Endothelial cell of umbilical vein (primary cell): ENCODE measurements around the gene DPP10. TPM values are rescaled to one million over a fixed set of nuclear protein-coding genes. Genes with fewer than 3 reads are reported as not detected.

Experiments used
- BruUV-seq: library from RNA; stranded (reverse); fragments of 400-500 nt; replicated peaks from 2 replicates; lab custom pipeline; 2021; lab: Mats Ljungman, UMichigan
- CTCF ChIA-PET: fragments of 300-600, 350-600 bp; sonication (Branson Sonifier 250); formaldehyde crosslinking; loops from one replicate; lab custom pipeline; 2021; ENCODE audit warnings: antibody characterized with exemption, inconsistent platforms; lab: Charles Lee
- POLR2A ChIA-PET: fragments of 300-600, 350-600 bp; sonication (Branson Sonifier 250); formaldehyde crosslinking; loops from one replicate; lab custom pipeline; 2021; ENCODE audit warnings: antibody characterized with exemption, inconsistent platforms; lab: Charles Lee
- DNase-seq: peaks from one replicate; pipeline ENCODE4 v3.0.0-alpha.2; 2011; ENCODE audit warnings: low read depth, low spot score
- FAIRE-seq: peaks from 2 replicates; lab custom pipeline; 2011; peaks lifted over from hg19 to GRCh38; lab: Jason Lieb, UNC
- H2AFZ ChIP-seq: 2 replicates; pipeline ENCODE4 v1.6.0; 2012; ENCODE audit warnings: low read depth, low read length, control low read depth, inconsistent platforms
- H3K27ac ChIP-seq: 2 replicates; pipeline ENCODE4 v1.5.1; 2011; ENCODE audit warnings: low read depth, mild to moderate bottlenecking, control low read depth, low read length, moderate library complexity; ENCODE audit not compliant: insufficient read depth
- H3K27me3 ChIP-seq, 2 experiments: 2 replicates each; pipeline versions ENCODE4 v1.6.0 to v1.6.1; 2011; ENCODE audit warnings: low read length in 2 of 2, mixed read lengths in 1 of 2; ENCODE audit not compliant: control insufficient read depth in 2 of 2, insufficient read depth in 2 of 2
- H3K36me3 ChIP-seq, 2 experiments: 2 replicates in 1 of 2; 3 replicates in 1 of 2; pipeline ENCODE4 v1.5.1; 2011; ENCODE audit warnings: low read length in 2 of 2, mild to moderate bottlenecking in 1 of 2, moderate library complexity in 1 of 2; ENCODE audit not compliant: control insufficient read depth in 2 of 2, insufficient read depth in 2 of 2; ENCODE audit errors: extremely low read depth in 1 of 2
- H3K4me1 ChIP-seq: 3 replicates; pipeline ENCODE4 v1.5.1; 2011; ENCODE audit warnings: mild to moderate bottlenecking, low read length; ENCODE audit not compliant: control insufficient read depth, insufficient read depth; ENCODE audit errors: extremely low read depth
- H3K4me2 ChIP-seq: 2 replicates; pipeline ENCODE4 v1.6.1; 2011; ENCODE audit warnings: low read length, control low read depth, mixed read lengths; ENCODE audit not compliant: insufficient read depth
- H3K4me3 ChIP-seq, 3 experiments: fragments of 200-600 bp in 1 of 3; sonication (generic), shearing (Covaris generic) in 1 of 3; replicated peaks in 1 of 3; 2 replicates each; pipeline ENCODE4 v1.5.1; 2011 to 2016; ENCODE audit warnings: control low read depth in 3 of 3, low read length in 3 of 3, mild to moderate bottlenecking in 2 of 3, inconsistent platforms in 1 of 3, low read depth in 1 of 3, moderate library complexity in 1 of 3; ENCODE audit not compliant: insufficient read depth in 1 of 3
- H3K79me2 ChIP-seq: 2 replicates; pipeline ENCODE4 v1.6.0; 2012; ENCODE audit warnings: low read length, inconsistent platforms; ENCODE audit not compliant: control insufficient read depth, insufficient read depth
- H3K9ac ChIP-seq: replicated peaks from 2 replicates; pipeline ENCODE3; 2011; ENCODE audit warnings: low read length, control low read depth; ENCODE audit not compliant: insufficient read depth; ENCODE audit errors: extremely low read depth
- H3K9me1 ChIP-seq: replicated peaks from 3 replicates; pipeline ENCODE4 v1.6.0; 2011; ENCODE audit warnings: mild to moderate bottlenecking, low read length; ENCODE audit not compliant: control insufficient read depth, insufficient read depth; ENCODE audit errors: extremely low read depth
- H3K9me3 ChIP-seq: replicated peaks from 2 replicates; pipeline ENCODE4 v1.5.1; 2012; ENCODE audit warnings: low read length, inconsistent platforms; ENCODE audit not compliant: control insufficient read depth, insufficient read depth
- H4K20me1 ChIP-seq: replicated peaks from 2 replicates; pipeline ENCODE3; 2011; ENCODE audit warnings: mild to moderate bottlenecking, low read length; ENCODE audit not compliant: control insufficient read depth, insufficient read depth; ENCODE audit errors: extremely low read depth
- EZH2 ChIP-seq: IDR thresholded peaks from 2 replicates; pipeline ENCODE4 v1.6.1; 2012; ENCODE audit warnings: borderline replicate concordance, low read depth, mild to moderate bottlenecking, moderate library complexity, low read length, inconsistent platforms; ENCODE audit not compliant: severe bottlenecking
- FOS ChIP-seq: IDR thresholded peaks from 2 replicates; pipeline ENCODE4 v1.6.1; 2011; ENCODE audit warnings: mild to moderate bottlenecking, low read length, moderate library complexity, borderline replicate concordance; ENCODE audit not compliant: insufficient read depth
- GATA2 ChIP-seq: IDR thresholded peaks from 2 replicates; pipeline ENCODE4 v1.7.0; 2011; ENCODE audit warnings: low read depth, mild to moderate bottlenecking, moderate library complexity, mixed read lengths, low read length; ENCODE audit not compliant: insufficient read length, insufficient read depth
- JUN ChIP-seq: IDR thresholded peaks from 2 replicates; pipeline ENCODE4 v1.6.1; 2011; ENCODE audit warnings: borderline replicate concordance, low read depth; ENCODE audit not compliant: insufficient read length, insufficient read depth
- MAX ChIP-seq: IDR thresholded peaks from 2 replicates; pipeline ENCODE4 v1.6.1; 2011; ENCODE audit not compliant: insufficient read depth, insufficient read length
- MYC ChIP-seq: IDR thresholded peaks from one replicate; pipeline ENCODE4 v1.6.1; 2011; ENCODE audit warnings: mild to moderate bottlenecking, low read depth, low read length
- POLR2A ChIP-seq: IDR thresholded peaks from 2 replicates; pipeline ENCODE4 v1.6.1; 2012; ENCODE audit warnings: low read depth, mild to moderate bottlenecking, control low read depth, low read length
- POLR2AphosphoS5 ChIP-seq: IDR thresholded peaks from 2 replicates; pipeline ENCODE4 v1.6.1; 2012; ENCODE audit warnings: low read depth, mild to moderate bottlenecking, control low read depth, low read length, moderate library complexity; ENCODE audit not compliant: insufficient read depth
- dilution Hi-C: fragments of 300-500 bp; cut with MboI; formaldehyde crosslinking; loops from one replicate; pipeline ENCODE4 v1.15.0; 2019; ENCODE audit warnings: low sequenced_read_pairs; ENCODE audit not compliant: extremely low pct_ligation_motif_present
- intact Hi-C: fragments of 100-400 bp; cut with micrococcal nuclease; formaldehyde crosslinking; loops from one replicate; pipeline ENCODE4 v1.10.0; 2022
- polyA plus RNA-seq, 4 experiments: library from polyadenylated mRNA; depleted of rRNA in 3 of 4; stranded (reverse) in 3 of 4; unstranded in 1 of 4; fragments of >200 nt; gene quantifications; 2 replicates each; pipeline versions ENCODE4 v1.2.1 to v1.2.3, GENCODE V29; 2011 to 2012; ENCODE audit warnings: missing spikeins in 1 of 4
- total RNA-seq: library from RNA; stranded (reverse); gene quantifications from 2 replicates; pipeline ENCODE4 v1.2.3, GENCODE V29; 2021
- TF ChIP-seq, protein P1 (sequence below), 2 donors: IDR thresholded peaks; 1 replicate in 1 of 2; 2 replicates in 1 of 2; pipeline ENCODE4 v1.5.1; 2011; ENCODE audit warnings: low read length in 2 of 2, mild to moderate bottlenecking in 2 of 2, moderate library complexity in 2 of 2, control low read depth in 1 of 2, inconsistent platforms in 1 of 2, low read depth in 1 of 2; ENCODE audit not compliant: insufficient read depth in 1 of 2; ENCODE audit errors: extremely low read depth in 1 of 2

The DPP10 gene
- total and polyA plus RNA-seq, 2 donors (not counting 3 experiments of a cell fraction or from before 2014, with no cell fraction given), result not detected

DNA sequence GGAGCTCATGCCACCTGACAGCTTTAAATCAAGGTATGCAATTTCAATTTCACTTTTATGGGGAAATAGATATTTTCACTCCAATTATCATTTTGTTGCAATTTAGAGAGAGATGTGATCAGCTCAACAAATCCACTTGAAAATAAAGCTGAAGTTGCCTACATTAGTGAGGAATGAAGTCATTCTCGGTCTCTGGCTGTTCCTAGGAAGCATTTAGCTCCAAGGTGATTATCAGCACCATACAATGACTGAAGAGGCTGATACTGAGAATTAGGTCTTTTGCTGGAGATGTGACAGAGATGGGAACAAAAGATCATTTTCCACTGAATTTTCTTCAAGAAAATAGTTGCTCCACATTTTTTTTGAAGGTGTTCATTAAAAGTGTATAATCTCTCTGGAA lies 1303.7 kb downstream of the DPP10 start:
- Histone ChIP-seq H3K9ac (no peak overlapping the region), H2AFZ (no peak overlapping the region), H3K4me1 (no peaks in the 10 kb centered on the region), H3K36me3 (no peaks in the 10 kb centered on the region), H3K9me1 (no peaks in the 10 kb centered on the region), H3K79me2 (no peaks in the 10 kb centered on the region), H4K20me1 (no peaks in the 10 kb centered on the region), H3K27me3 (no peaks in the 10 kb centered on the region), H3K27ac (no peak overlapping the region), H3K9me3 (no peaks in the 10 kb centered on the region), H3K4me2 (no peak overlapping the region), H3K4me3 (no peak overlapping the region)
- BruUV-seq, result no TSS peak
- DNase-seq (no peak), FAIRE-seq (no peak)
- ChIA-PET CTCF (no interaction called here), POLR2A (no interaction called here)
- no peak for TF ChIP-seq POLR2AphosphoS5
- no peak for TF ChIP-seq MAX
- no peak for TF ChIP-seq JUN
- TF ChIP-seq, protein P1, sequence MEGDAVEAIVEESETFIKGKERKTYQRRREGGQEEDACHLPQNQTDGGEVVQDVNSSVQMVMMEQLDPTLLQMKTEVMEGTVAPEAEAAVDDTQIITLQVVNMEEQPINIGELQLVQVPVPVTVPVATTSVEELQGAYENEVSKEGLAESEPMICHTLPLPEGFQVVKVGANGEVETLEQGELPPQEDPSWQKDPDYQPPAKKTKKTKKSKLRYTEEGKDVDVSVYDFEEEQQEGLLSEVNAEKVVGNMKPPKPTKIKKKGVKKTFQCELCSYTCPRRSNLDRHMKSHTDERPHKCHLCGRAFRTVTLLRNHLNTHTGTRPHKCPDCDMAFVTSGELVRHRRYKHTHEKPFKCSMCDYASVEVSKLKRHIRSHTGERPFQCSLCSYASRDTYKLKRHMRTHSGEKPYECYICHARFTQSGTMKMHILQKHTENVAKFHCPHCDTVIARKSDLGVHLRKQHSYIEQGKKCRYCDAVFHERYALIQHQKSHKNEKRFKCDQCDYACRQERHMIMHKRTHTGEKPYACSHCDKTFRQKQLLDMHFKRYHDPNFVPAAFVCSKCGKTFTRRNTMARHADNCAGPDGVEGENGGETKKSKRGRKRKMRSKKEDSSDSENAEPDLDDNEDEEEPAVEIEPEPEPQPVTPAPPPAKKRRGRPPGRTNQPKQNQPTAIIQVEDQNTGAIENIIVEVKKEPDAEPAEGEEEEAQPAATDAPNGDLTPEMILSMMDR (IDR thresholded peaks at IDR 0.05; ENCODE audit: extremely low read depth in 1 of 2, insufficient read depth in 1 of 2, low read depth in 1 of 2, low read length in 2 of 2), result no peak
- TF ChIP-seq FOS, result no peak
- TF ChIP-seq POLR2A, result no peak
- TF ChIP-seq MYC, result no peak
- TF ChIP-seq EZH2, result no peak
- TF ChIP-seq GATA2, result no peak
- intact Hi-C loops (no loop called here), dilution Hi-C loops (no loop called here)
